Transverse colon (tissue), 3 donors: ENCODE data around the gene TRPM1.
"Not testable (repeated sequence)": the region's sequence is repeated elsewhere in the genome, so short reads cannot be mapped to it uniquely, and the experiment has no call there.

Experiments used
- POLR2A ChIP-seq: fragments of 450-650 bp; IDR thresholded peaks from one replicate; pipeline ENCODE4 v1.6.1; 2016; ENCODE audit warnings: antibody characterized with exemption, mild to moderate bottlenecking, moderate library complexity
- TF ChIP-seq, protein P1 (sequence below), 5 experiments: fragments of 200-600 bp in 3 of 5; fragments of 450-650 bp in 2 of 5; sonication (generic) in 3 of 5; IDR thresholded peaks; 1 replicate in 2 of 5; 2 replicates in 3 of 5; pipeline ENCODE4 v1.5.1; 2016 to 2017; ENCODE audit warnings: antibody characterized with exemption in 5 of 5, inconsistent platforms in 3 of 5, mild to moderate bottlenecking in 2 of 5, moderate library complexity in 1 of 5

DNA sequence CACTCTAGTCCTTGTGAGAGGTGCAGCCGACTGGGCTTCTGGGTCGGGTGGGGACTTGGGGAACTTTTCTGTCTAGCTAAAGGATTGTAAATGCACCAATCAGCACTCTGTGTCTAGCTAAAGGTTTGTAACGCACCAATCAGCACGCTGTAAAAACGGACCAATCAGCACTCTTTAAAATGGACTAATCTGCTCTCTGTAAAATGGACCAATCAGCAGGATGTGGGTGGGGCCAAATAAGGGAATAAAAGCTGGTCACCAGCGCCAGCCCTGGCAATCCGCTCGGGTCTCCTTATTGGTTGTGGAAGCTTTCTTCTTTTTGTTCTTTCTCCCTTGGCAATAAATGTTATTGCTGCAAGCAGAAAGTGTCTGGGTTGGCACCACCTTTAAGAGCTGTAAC lies 13.5 kb downstream of the TRPM1 start:
- not testable (repeated sequence) for TF ChIP-seq POLR2A
- TF ChIP-seq, protein P1, sequence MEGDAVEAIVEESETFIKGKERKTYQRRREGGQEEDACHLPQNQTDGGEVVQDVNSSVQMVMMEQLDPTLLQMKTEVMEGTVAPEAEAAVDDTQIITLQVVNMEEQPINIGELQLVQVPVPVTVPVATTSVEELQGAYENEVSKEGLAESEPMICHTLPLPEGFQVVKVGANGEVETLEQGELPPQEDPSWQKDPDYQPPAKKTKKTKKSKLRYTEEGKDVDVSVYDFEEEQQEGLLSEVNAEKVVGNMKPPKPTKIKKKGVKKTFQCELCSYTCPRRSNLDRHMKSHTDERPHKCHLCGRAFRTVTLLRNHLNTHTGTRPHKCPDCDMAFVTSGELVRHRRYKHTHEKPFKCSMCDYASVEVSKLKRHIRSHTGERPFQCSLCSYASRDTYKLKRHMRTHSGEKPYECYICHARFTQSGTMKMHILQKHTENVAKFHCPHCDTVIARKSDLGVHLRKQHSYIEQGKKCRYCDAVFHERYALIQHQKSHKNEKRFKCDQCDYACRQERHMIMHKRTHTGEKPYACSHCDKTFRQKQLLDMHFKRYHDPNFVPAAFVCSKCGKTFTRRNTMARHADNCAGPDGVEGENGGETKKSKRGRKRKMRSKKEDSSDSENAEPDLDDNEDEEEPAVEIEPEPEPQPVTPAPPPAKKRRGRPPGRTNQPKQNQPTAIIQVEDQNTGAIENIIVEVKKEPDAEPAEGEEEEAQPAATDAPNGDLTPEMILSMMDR (IDR thresholded peaks at IDR 0.05) = not testable (repeated sequence)
